GM18508 (cell line): ENCODE data around the gene HYDIN.

ENCODE experiments used
- ATAC-seq: cut with Tn5 transposase; IDR thresholded peaks from one replicate; pipeline ENCODE4 v1.9.1; 2021; ENCODE audit warnings: moderate number of reproducible peaks; ENCODE audit not compliant: insufficient read depth, unreplicated experiment

Gene HYDIN

GRCh38 chr16:70796301-70796700 lies 434.2 kb downstream of the HYDIN start:
- no peak for ATAC-seq

- ATAC-seq = no peak
These were observed 435.1 kb downstream of the HYDIN start for GRCh38 chr16:70795296-70795912.

- ATAC-seq = no peak
These were observed 436.5 kb downstream of the HYDIN start for GRCh38 chr16:70793851-70794502.

- no peak for ATAC-seq
These were observed 439.7 kb downstream of the HYDIN start for GRCh38 chr16:70790815-70791214.

GRCh38 chr16:70789595-70790447 lies 440.7 kb downstream of the HYDIN start:
- ATAC-seq = no peak

- no peak for ATAC-seq
These were observed 441.6 kb downstream of the HYDIN start for GRCh38 chr16:70788668-70789594.

GRCh38 chr16:70786020-70786755 lies 444.3 kb downstream of the HYDIN start:
- no peak for ATAC-seq

GRCh38 chr16:70784692-70785555 lies 445.6 kb downstream of the HYDIN start:
- no peak for ATAC-seq

- no peak for ATAC-seq
These were observed 448.3 kb downstream of the HYDIN start for GRCh38 chr16:70782237-70782636.

- no peak for ATAC-seq
These were observed 448.7 kb downstream of the HYDIN start for GRCh38 chr16:70781800-70782199.

- no peak for ATAC-seq
These were observed 450.0 kb downstream of the HYDIN start for GRCh38 chr16:70780546-70780945.

- no peak for ATAC-seq
These were observed 451.2 kb downstream of the HYDIN start for GRCh38 chr16:70779361-70779760.

- ATAC-seq = no peak
These were observed 451.6 kb downstream of the HYDIN start for GRCh38 chr16:70778901-70779309.

GRCh38 chr16:70777973-70778406 lies 452.5 kb downstream of the HYDIN start:
- no peak for ATAC-seq

GRCh38 chr16:70777496-70777895 lies 453.0 kb downstream of the HYDIN start:
- ATAC-seq = no peak

GRCh38 chr16:70775399-70775798 lies 455.1 kb downstream of the HYDIN start:
- no peak for ATAC-seq

GRCh38 chr16:70774261-70774660 lies 456.3 kb downstream of the HYDIN start:
- no peak for ATAC-seq

GRCh38 chr16:70772493-70772892 lies 458.0 kb downstream of the HYDIN start:
- no peak for ATAC-seq
